Psoas muscle (tissue), 8 donors: Measurements from ENCODE around the gene KRTAP5-11. TPM values are rescaled to one million over a fixed set of nuclear protein-coding genes. Genes with fewer than 3 reads are reported as not detected.

ENCODE experiments used
- ATAC-seq, 4 donors: fragments of 200-7000 bp; cut with Tn5 transposase; one replicate each; pipeline ENCODE4 v1.9.1; 2020; ENCODE audit warnings: moderate library complexity in 3 of 4, mild to moderate bottlenecking in 2 of 4
- DNase-seq, 2 donors: peaks; one replicate each; pipeline ENCODE4 v3.0.0-alpha.2; 2020
- H3K27ac ChIP-seq: fragments of 200-600 bp; one replicate; pipeline ENCODE4 v1.8.0; 2022
- H3K27me3 ChIP-seq, 3 donors: fragments of 200-600 bp in 1 of 3; one replicate each; pipeline versions ENCODE4 v1.6.1 to v1.8.0; 2013 to 2022; ENCODE audit warnings: low read length in 2 of 3, mild to moderate bottlenecking in 2 of 3, moderate library complexity in 1 of 3; ENCODE audit not compliant: insufficient read depth in 3 of 3
- H3K36me3 ChIP-seq, 2 donors: fragments of 200-600 bp in 1 of 2; one replicate each; pipeline versions ENCODE4 v1.6.1 to v1.8.0; 2013 to 2022; ENCODE audit warnings: low read depth in 1 of 2, mild to moderate bottlenecking in 1 of 2, moderate library complexity in 1 of 2; ENCODE audit not compliant: insufficient read depth in 1 of 2
- H3K4me1 ChIP-seq: fragments of 200-600 bp; one replicate; pipeline ENCODE4 v1.8.0; 2022
- H3K4me3 ChIP-seq: fragments of 200-600 bp; one replicate; pipeline ENCODE4 v1.8.0; 2022; ENCODE audit warnings: mild to moderate bottlenecking
- H3K9me3 ChIP-seq: fragments of 200-600 bp; one replicate; pipeline ENCODE4 v1.8.0; 2022
- WGBS, 3 donors: extraction: QIAGEN DNeasy Blood & Tissue Kit; methylation state at CpG; one replicate each; pipeline versions ENCODE4 v1.1.6 to v1.1.7; 2013; 5-methylcytosine and 5-hydroxymethylcytosine counted together
- intact Hi-C, 2 donors: fragments of 100-400 bp; cut with DNase I; formaldehyde crosslinking; loops; one replicate each; pipeline versions ENCODE4 v1.11.0 to v1.14.2; 2022
- polyA plus RNA-seq, 3 donors: library from polyadenylated mRNA; stranded (reverse); fragments of 200-250 nt; gene quantifications; one replicate each; pipeline ENCODE4 v1.2.3, GENCODE V29; 2013
- total RNA-seq, 4 donors: library from RNA; stranded (reverse); fragmentation: NEBNext Ultra II Directional in 2 of 4; extraction: Animal tissue kit (Norgen Biotek cat#: 25700) in 2 of 4; gene quantifications; one replicate each; pipeline versions ENCODE4 v1.2.1 to v1.2.4, GENCODE V29; 2021 to 2023
- TF ChIP-seq, protein P1 (sequence below): fragments of 200-600 bp; IDR thresholded peaks from one replicate; pipeline ENCODE4 v1.8.0; 2022; ENCODE audit warnings: antibody characterized with exemption
- donor health status: healthy with polysubstance abuse.
- donor health status: DM: no; HTN: no; CAD: no; lungs with moderate emphysema.
- donor health status: Bipolar disorder and iron deficiency.
- donor health status: healthy.
- donor health status: DM: yes; HTN: yes; CAD: no.
- donor health status: DM: no; HTN: no; CAD: no.
- donor health status: DM: no; HTN: no; CAD: no.
- donor health status: DM: yes; HTN: yes; CAD: no.

KRTAP5-11 gene
- total and polyA plus RNA-seq, 7 donors, result not detected

DNA sequence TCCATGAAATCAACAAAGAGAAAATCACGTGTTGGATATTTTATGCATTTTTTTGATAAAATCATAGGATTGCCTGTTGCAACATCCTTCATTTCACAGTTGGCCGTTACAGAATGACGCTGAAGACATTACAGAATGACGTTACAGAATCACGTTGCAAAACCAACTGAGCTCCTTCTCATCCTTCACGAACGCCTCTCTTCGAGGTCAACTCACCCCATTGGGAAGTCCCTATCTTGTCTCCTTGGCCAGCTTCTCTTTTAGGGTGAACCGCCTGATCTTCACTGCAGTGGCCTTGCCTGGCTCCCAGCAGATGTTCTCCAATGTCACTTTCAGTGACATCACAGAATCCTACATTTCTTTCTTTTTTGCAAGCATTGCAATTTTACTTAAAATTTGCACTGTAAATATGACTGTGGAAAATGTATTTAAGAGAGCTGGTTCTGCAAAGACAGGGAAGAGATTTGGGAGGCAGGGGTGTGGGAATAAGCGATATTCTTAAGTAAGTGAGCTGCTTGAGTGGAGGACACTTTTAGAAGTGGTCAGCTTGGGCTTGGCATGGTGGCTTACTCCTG is 50.6 kb downstream of the KRTAP5-11 start:
- no peak overlapping the region for H3K4me3 ChIP-seq
- WGBS, 3 donors, result 41 to 53% (median 49%) methylated on average over 10 of the region's 10 CpGs
- TF ChIP-seq, protein P1, sequence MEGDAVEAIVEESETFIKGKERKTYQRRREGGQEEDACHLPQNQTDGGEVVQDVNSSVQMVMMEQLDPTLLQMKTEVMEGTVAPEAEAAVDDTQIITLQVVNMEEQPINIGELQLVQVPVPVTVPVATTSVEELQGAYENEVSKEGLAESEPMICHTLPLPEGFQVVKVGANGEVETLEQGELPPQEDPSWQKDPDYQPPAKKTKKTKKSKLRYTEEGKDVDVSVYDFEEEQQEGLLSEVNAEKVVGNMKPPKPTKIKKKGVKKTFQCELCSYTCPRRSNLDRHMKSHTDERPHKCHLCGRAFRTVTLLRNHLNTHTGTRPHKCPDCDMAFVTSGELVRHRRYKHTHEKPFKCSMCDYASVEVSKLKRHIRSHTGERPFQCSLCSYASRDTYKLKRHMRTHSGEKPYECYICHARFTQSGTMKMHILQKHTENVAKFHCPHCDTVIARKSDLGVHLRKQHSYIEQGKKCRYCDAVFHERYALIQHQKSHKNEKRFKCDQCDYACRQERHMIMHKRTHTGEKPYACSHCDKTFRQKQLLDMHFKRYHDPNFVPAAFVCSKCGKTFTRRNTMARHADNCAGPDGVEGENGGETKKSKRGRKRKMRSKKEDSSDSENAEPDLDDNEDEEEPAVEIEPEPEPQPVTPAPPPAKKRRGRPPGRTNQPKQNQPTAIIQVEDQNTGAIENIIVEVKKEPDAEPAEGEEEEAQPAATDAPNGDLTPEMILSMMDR, result no peak

More for the DNA sequence above, 50.6 kb downstream of the KRTAP5-11 start:
- Histone ChIP-seq H3K9me3 (no peaks in the 10 kb centered on the region), H3K4me1 (no peaks in the 10 kb centered on the region), H3K36me3 (no peaks in the 10 kb centered on the region), H3K27ac (no peak overlapping the region), H3K27me3 (no peaks in the 10 kb centered on the region)
- DNase-seq, result no peak
- intact Hi-C loops, result no loop called here
- no peak for ATAC-seq

Other genes starting within 250 kb of the KRTAP5-11 start
- gene DHCR7, start 134.5 kb downstream of the KRTAP5-11 start, total RNA-seq, result 10 to 100 TPM in 2 of 4 donors, 1 to 10 TPM in 2; 5.5 to 15.1 (median 10.1) TPM
- gene DHCR7, start 134.5 kb downstream of the KRTAP5-11 start, polyA plus RNA-seq, result 1 to 10 TPM; 4.9 to 9.0 (median 6.3) TPM
- 10 to 100 TPM; 13.0 to 19.3 (median 13.6) TPM for gene NADSYN1, start 129.7 kb downstream of the KRTAP5-11 start, total RNA-seq
- gene NADSYN1, start 129.7 kb downstream of the KRTAP5-11 start, polyA plus RNA-seq, result 10 to 100 TPM in 2 of 3 donors, 1 to 10 TPM in 1; 7.8 to 14.6 (median 12.0) TPM
- not detected for gene KRTAP5-7, start 55.6 kb downstream of the KRTAP5-11 start, total RNA-seq
- under 1 TPM in 1 of 3 donors, not detected in 2; 0.01 TPM for gene KRTAP5-7, start 55.6 kb downstream of the KRTAP5-11 start, polyA plus RNA-seq
- gene KRTAP5-8, start 44.9 kb downstream of the KRTAP5-11 start, total RNA-seq, result not detected
- not detected for gene KRTAP5-8, start 44.9 kb downstream of the KRTAP5-11 start, polyA plus RNA-seq
- not detected for gene KRTAP5-9, start 34.5 kb downstream of the KRTAP5-11 start, total RNA-seq
- under 1 TPM in 2 of 3 donors, not detected in 1; 0.05 to 0.09 TPM for gene KRTAP5-9, start 34.5 kb downstream of the KRTAP5-11 start, polyA plus RNA-seq
- gene KRTAP5-10, start 17.3 kb downstream of the KRTAP5-11 start, total RNA-seq, result not detected
- gene KRTAP5-10, start 17.3 kb downstream of the KRTAP5-11 start, polyA plus RNA-seq, result not detected